ENCODE results near the gene POP7. TPM values are rescaled to one million over a fixed set of nuclear protein-coding genes. Genes with fewer than 3 reads are reported as not detected.
"Not testable (repeated sequence)": the region's sequence is repeated elsewhere in the genome, so short reads cannot be mapped to it uniquely, and the experiment has no call there.

POP7 gene
- total RNA-seq, result 10 to 100 TPM; 23.2 to 29.6 TPM

DNA sequence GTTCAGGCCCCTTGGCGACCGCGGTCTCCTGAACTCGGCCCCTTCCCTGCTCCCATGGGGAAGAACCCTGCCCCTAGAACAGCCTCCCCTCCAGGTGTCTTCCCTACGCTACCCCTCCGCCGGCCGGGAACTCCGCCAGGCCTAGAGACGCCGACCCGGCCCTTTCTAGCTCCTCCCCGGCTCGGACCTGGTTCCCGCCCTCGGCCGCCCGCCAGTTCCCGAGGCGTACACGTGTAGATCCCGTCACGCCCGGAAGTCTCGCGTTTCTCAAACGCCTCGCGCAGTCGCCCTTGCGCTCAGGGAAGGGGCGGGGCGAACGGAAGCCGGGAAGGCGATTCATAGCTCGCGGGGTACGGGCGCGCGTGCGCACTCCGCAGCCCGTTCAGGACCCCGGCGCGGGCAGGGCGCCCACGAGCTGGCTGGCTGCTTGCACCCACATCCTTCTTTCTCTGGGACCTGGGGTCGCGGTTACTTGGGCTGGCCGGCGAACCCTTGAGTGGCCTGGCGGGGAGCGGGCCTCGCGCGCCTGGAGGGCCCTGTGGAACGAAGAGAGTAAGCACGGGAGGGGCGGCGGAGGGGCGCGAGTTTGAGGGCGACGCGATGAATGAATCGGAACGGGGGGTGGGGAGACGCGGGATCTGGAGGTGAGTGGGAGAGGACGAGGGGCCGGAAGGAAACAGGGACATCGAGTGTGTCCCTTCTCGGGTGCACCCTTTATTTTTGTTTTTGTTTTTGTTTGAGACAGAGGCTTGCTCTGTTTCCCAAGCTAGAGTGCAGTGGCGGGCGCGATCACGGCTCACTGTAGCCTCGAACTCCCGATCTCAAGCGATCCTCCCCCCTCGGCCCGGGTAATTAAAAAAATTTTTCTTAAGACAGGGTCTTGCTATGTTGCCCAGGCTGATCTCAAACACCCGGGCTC lies at the start of gene POP7:
Gene POP7, plus strand, starts transcription at position 369 of the 919 bp plus-strand sequence. CDS start 710 bp downstream, outside the sequence.
- H3K4me1 Mint-ChIP-seq (ENCODE audit: low read depth), result peaks cover 15% of the 10 kb centered on the region
- CTCF ChIA-PET, result interaction anchor here (0.6 to 5.5 kb wide), 43 partner anchors 11 to 417 kb away, joined by 3 to 122 read pairs (median 4); partner anchors contain the start of genes EPO, FBXO24, GIGYF1 and LRCH4
- DNase-seq, result peak; percentile 99
- intact Hi-C loops (cut with micrococcal nuclease), result loop anchor here (1.0 to 5.0 kb wide), 9 partner anchors 11 to 277 kb away; partner anchors contain the start of genes FBXO24, LRCH4, MEPCE and MOSPD3
- H3K36me3 Mint-ChIP-seq (ENCODE audit: low read depth), result peaks cover 5% of the 10 kb centered on the region
- H3K27ac Mint-ChIP-seq, result peak within 1 kb of the TSS; percentile 89
- H3K4me3 Mint-ChIP-seq, result peak within 1 kb of the TSS; percentile 96
- peaks cover 4% of the 10 kb centered on the region for H3K27me3 Mint-ChIP-seq (ENCODE audit: low read depth)
- H3K9me3 Mint-ChIP-seq, result no peaks in the 10 kb centered on the region

DNA sequence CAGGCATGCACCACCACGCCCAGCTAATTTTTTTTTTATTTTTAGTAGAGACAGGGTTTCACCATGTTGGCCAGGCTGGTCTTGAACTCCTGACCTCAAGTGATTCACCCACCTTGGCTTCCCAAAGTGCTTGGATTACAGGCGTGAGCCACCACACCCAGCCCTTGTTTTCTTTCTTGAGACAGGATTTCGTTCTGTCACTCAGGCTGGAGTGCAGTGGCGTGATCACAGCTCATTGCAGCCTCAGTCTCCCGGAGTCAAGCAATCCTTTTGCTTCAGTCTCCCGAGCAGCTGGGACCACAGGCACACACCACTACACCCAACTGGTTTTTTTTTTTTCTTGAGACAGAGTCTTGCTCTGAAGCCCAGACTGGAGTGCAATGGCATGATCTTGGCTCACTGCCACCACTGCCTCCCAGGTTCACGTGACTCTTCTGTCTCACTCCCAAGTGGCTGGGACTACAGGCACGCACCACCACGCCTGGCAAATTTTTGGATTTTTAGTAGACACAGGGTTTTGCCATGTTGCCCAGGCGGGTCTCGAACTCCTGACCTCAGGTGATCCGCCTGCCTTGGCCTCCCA lies 43.6 kb upstream of the POP7 start:
- H3K27me3 Mint-ChIP-seq (ENCODE audit: low read depth); H3K4me3 Mint-ChIP-seq; CTCF ChIA-PET; H3K9me3 Mint-ChIP-seq; H3K27ac Mint-ChIP-seq; intact Hi-C loops (cut with micrococcal nuclease); H3K4me1 Mint-ChIP-seq (ENCODE audit: low read depth); H3K36me3 Mint-ChIP-seq (ENCODE audit: low read depth); DNase-seq: not testable (repeated sequence)

- H3K36me3 Mint-ChIP-seq (ENCODE audit: low read depth), result no peaks in the 10 kb centered on the region
- H3K27me3 Mint-ChIP-seq (ENCODE audit: low read depth), result no peaks in the 10 kb centered on the region
- no peak for DNase-seq
- CTCF ChIA-PET, result interaction anchor here (1.4 to 1.5 kb wide), 2 partner anchors 27 to 33 kb away, joined by 3 to 5 read pairs; no protein-coding TSS in a partner anchor
- intact Hi-C loops (cut with micrococcal nuclease), result no loop called here
- H3K4me3 Mint-ChIP-seq, result no peak overlapping the region
- H3K4me1 Mint-ChIP-seq (ENCODE audit: low read depth), result no peaks in the 10 kb centered on the region
- no peaks in the 10 kb centered on the region for H3K9me3 Mint-ChIP-seq
- no peak overlapping the region for H3K27ac Mint-ChIP-seq
Observed at GRCh38 chr7:100665168-100665726, 40.7 kb upstream of the POP7 start.

GRCh38 chr7:100667331-100668068 lies 38.4 kb upstream of the POP7 start:
- intact Hi-C loops (cut with micrococcal nuclease), result no loop called here
- Mint-ChIP-seq H3K36me3 (ENCODE audit: low read depth) (no peaks in the 10 kb centered on the region), H3K4me3 (no peak overlapping the region), H3K9me3 (no peaks in the 10 kb centered on the region), H3K27me3 (ENCODE audit: low read depth) (no peaks in the 10 kb centered on the region), H3K27ac (no peak overlapping the region), H3K4me1 (ENCODE audit: low read depth) (peaks cover under 1% of the 10 kb centered on the region)
- no peak for DNase-seq
- CTCF ChIA-PET, result no interaction called here

- Mint-ChIP-seq H3K27me3 (ENCODE audit: low read depth) (no peaks in the 10 kb centered on the region), H3K4me1 (ENCODE audit: low read depth) (peaks cover 4% of the 10 kb centered on the region), H3K9me3 (no peaks in the 10 kb centered on the region), H3K36me3 (ENCODE audit: low read depth) (no peaks in the 10 kb centered on the region), H3K27ac (no peak overlapping the region), H3K4me3 (no peak overlapping the region)
- CTCF ChIA-PET, result no interaction called here
- no peak for DNase-seq
- intact Hi-C loops (cut with micrococcal nuclease), result no loop called here
Observed at GRCh38 chr7:100668069-100668449, 37.9 kb upstream of the POP7 start.

GRCh38 chr7:100669106-100669505 lies 36.8 kb upstream of the POP7 start:
- H3K36me3 Mint-ChIP-seq (ENCODE audit: low read depth), result not testable (repeated sequence)

DNA sequence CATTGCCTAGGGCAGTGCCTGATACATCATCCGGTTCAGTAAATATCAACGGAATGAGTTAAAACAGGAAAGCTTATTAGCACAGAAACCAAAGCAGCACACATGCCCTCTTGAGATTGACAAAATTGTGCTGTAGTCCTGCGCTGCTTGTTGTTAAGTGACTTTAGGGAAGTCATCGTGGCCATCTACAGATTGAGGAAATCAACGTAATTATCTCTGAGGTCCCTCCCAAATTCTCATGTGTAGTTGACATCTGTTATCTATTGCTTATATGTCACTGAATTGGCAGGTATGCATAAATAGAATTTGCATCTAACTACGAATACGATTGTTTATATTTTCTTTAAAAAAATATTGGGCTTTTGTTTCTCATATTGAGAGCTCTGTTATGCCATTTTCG lies 35.8 kb upstream of the POP7 start:
- CTCF ChIA-PET, result interaction anchor here (0.6 kb wide), 1 partner anchor 35 kb away, joined by 8 read pairs; no protein-coding TSS in a partner anchor
- peaks cover 3% of the 10 kb centered on the region for H3K36me3 Mint-ChIP-seq (ENCODE audit: low read depth)
- no peak overlapping the region for H3K27ac Mint-ChIP-seq
- no peak for DNase-seq
- intact Hi-C loops (cut with micrococcal nuclease), result no loop called here
- H3K9me3 Mint-ChIP-seq, result no peaks in the 10 kb centered on the region
- peaks cover 6% of the 10 kb centered on the region for H3K4me1 Mint-ChIP-seq (ENCODE audit: low read depth)
- no peaks in the 10 kb centered on the region for H3K27me3 Mint-ChIP-seq (ENCODE audit: low read depth)
- no peak overlapping the region for H3K4me3 Mint-ChIP-seq

More at GRCh38 chr7:100669106-100669505, 36.8 kb upstream of the POP7 start:
- H3K27ac Mint-ChIP-seq; intact Hi-C loops (cut with micrococcal nuclease); DNase-seq; H3K4me1 Mint-ChIP-seq (ENCODE audit: low read depth); H3K9me3 Mint-ChIP-seq; H3K27me3 Mint-ChIP-seq (ENCODE audit: low read depth); H3K4me3 Mint-ChIP-seq: not testable (repeated sequence)
- CTCF ChIA-PET, result interaction anchor here (0.7 to 0.9 kb wide), 2 partner anchors 14 to 18 kb away, joined by 3 read pairs; no protein-coding TSS in a partner anchor

DNA sequence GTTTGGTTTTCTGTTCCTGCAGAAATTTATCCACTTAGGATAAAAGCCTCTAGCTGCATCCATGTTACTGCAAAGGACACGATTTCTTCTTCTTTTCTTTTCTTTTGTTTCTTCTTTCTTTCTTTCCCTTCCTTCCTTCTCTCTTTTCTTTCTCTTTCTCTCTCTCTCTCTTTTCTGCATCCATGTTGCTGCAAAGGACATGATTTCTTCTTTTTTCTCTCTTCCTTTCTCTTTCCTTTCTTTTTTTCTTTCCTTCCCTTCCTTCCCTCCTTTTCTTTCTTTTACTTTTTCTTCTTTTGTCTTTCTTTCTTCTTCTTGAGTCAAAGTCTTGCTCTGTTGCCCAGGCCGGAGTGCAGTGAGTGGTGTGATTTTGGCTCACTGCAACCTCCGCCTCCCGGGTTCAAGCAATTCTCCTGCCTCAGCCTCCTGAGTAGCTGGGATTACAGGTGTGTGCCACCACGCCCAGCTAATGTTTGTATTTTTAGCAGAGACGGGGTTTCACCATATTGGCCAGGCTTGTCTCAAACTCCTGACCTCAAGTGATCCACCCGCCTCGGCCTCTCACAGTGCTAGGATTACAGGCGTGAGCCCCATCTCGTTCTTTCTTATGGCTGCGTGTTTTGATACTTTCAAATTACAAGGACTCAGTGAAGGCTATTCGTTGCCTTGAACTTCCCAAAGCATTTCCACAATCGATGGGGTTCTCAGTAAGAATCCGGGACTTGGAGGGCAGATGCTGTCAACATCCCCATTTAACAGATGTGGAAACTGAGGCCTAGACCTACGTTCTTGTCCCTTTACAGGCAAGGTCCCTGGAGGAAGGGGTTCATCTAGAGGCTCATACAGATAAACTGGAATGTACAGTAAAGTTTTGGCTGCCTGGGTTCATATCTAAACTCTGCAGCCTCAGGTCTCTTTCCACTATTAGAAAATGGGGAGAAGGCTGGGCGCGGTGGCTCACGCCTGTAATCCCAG lies 34.3 kb upstream of the POP7 start:
- H3K27ac Mint-ChIP-seq, result no peak overlapping the region

GRCh38 chr7:100673302-100673941 lies 32.5 kb upstream of the POP7 start, which contains the start of gene GNB2:
GNB2 (plus strand) TSS chr7:100673740; CDS start chr7:100676266, 2,526 bp downstream.
- peaks cover 17% of the 10 kb centered on the region for H3K4me1 Mint-ChIP-seq (ENCODE audit: low read depth)
- peak within 1 kb of the TSS; percentile 95 for H3K27ac Mint-ChIP-seq
- peak within 1 kb of the TSS; percentile 97 for H3K4me3 Mint-ChIP-seq
- H3K9me3 Mint-ChIP-seq, result no peaks in the 10 kb centered on the region
- H3K27me3 Mint-ChIP-seq (ENCODE audit: low read depth), result no peaks in the 10 kb centered on the region
- intact Hi-C loops (cut with micrococcal nuclease), result loop anchor here (1.0 kb wide), 1 partner anchor 245 kb away; the partner anchor contains the start of gene ZCWPW1
- peak; percentile 100 for DNase-seq
- CTCF ChIA-PET, result interaction anchor here (0.6 to 1.0 kb wide), 4 partner anchors 18 to 92 kb away, joined by 3 to 5 read pairs (median 3); no protein-coding TSS in a partner anchor
- peaks cover 13% of the 10 kb centered on the region for H3K36me3 Mint-ChIP-seq (ENCODE audit: low read depth)

More for the DNA sequence above, 34.3 kb upstream of the POP7 start:
- intact Hi-C loops (cut with micrococcal nuclease), result no loop called here
- CTCF ChIA-PET, result no interaction called here
- Mint-ChIP-seq H3K9me3 (no peaks in the 10 kb centered on the region), H3K36me3 (ENCODE audit: low read depth) (peaks cover 7% of the 10 kb centered on the region), H3K4me3 (no peak overlapping the region), H3K4me1 (ENCODE audit: low read depth) (peaks cover 10% of the 10 kb centered on the region), H3K27me3 (ENCODE audit: low read depth) (no peaks in the 10 kb centered on the region)
- no peak for DNase-seq

DNA sequence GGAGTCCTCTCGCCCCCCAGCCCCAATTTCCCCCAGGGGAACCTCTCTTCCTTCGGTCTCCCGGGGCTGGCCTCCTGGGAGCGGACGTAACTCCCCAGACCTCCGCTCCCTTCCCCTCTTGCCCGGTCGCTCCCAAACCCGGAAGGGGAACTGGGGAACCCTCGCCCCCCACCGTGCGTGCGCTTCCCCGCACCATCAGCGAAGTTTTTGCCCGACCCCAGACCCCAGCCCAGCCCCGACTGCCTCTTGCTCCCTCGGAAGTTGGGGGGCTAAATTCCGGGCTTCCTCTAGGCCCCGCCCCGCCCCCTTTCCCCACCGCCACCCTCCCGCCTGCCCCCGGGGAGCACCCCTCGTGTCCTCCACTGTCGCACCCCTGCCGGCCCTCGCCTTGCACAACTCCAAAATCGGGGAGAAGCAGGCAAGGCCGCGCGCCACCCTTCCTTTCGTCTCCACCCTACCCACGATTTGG lies 31.9 kb upstream of the POP7 start:
- peaks cover 18% of the 10 kb centered on the region for H3K4me1 Mint-ChIP-seq (ENCODE audit: low read depth)
- peaks cover 15% of the 10 kb centered on the region for H3K36me3 Mint-ChIP-seq (ENCODE audit: low read depth)
- H3K9me3 Mint-ChIP-seq, result no peaks in the 10 kb centered on the region
- H3K27ac Mint-ChIP-seq, result peak overlapping the region; percentile 93
- H3K4me3 Mint-ChIP-seq, result peak overlapping the region; percentile 97
- peak; percentile 48 for DNase-seq
- intact Hi-C loops (cut with micrococcal nuclease), result loop anchor here (1.0 to 2.0 kb wide), 4 partner anchors 8 to 246 kb away; partner anchors contain the start of genes MOSPD3 and ZCWPW1
- H3K27me3 Mint-ChIP-seq (ENCODE audit: low read depth), result no peaks in the 10 kb centered on the region
- CTCF ChIA-PET, result no interaction called here

Data from activated naive CD4-positive, alpha-beta T cell treated with anti-CD3 and anti-CD28 coated beads for 36 hours (primary cell).